ENCODE data around the gene DIPK1B. TPM values are rescaled to one million over a fixed set of nuclear protein-coding genes. Genes with fewer than 3 reads are reported as not detected.

The DIPK1B gene
- total and polyA plus RNA-seq, 2 donors (not counting 3 experiments of a cell fraction or from before 2014, with no cell fraction given) = 253 to 441 TPM

DNA sequence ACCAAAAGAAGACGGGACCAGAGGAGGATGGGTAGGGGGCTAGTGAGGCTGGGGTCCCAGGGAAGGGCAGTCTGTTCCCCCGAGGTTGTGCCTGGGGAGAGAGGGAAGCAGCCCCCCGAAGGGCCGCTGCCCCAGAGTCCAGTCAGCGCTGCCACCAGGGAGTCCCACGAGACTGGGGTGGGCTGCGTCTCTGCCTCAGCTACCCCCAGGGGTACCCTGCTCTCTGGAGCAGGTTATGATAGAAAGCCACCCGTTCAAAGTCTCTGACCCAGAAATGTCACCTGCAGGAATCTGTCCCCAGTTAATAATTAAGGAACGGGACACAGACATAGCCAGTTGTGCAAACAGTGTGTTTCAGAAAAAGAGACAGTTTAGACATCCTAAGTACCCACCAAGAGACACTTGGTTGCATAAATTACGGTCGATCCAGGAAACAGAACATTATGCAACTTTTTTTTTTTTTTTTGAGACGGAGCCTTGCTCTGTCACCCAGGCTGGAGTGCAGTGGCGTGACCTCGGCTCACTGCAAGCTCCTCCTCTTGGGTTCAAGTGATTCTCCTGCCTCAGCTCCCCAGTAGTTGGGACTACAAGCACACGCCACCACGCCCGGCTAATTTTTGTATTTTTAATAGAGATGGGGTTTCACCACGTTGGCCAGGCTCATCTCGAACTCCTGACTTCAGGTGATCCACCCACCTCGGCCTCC, 14.4 kb upstream of the DIPK1B start:
- H3K4me1 ChIP-seq (ENCODE audit: control insufficient read depth, extremely low read depth, insufficient read depth, low read length) = peaks cover 6% of the 10 kb centered on the region
- H3K9me3 ChIP-seq (replicated peaks; ENCODE audit: control insufficient read depth, insufficient read depth, low read length) = no peaks in the 10 kb centered on the region
- no peaks in the 10 kb centered on the region for H3K9me1 ChIP-seq (replicated peaks; ENCODE audit: control insufficient read depth, extremely low read depth, insufficient read depth, low read length)
- H3K4me2 ChIP-seq (ENCODE audit: insufficient read depth, low read length) = no peak overlapping the region
- no peaks in the 10 kb centered on the region for H3K79me2 ChIP-seq (ENCODE audit: control insufficient read depth, insufficient read depth, low read length)
- H3K4me3 ChIP-seq (replicated peaks in 1 of 3; ENCODE audit: insufficient read depth in 1 of 3, low read depth in 1 of 3, low read length in 3 of 3) = no peak overlapping the region
- H2AFZ ChIP-seq (ENCODE audit: low read depth, low read length) = no peak overlapping the region
- intact Hi-C loops (cut with micrococcal nuclease) = no loop called here
- dilution Hi-C loops (cut with MboI; ENCODE audit: extremely low pct_ligation_motif_present, low sequenced_read_pairs) = no loop called here
- POLR2A ChIA-PET = no interaction called here
- no peaks in the 10 kb centered on the region for H3K36me3 ChIP-seq (ENCODE audit: control insufficient read depth in 2 of 2, extremely low read depth in 1 of 2, insufficient read depth in 2 of 2, low read length in 2 of 2)
- FAIRE-seq (no peak), DNase-seq (ENCODE audit: low read depth, low spot score) (no peak)
- no peak for TF ChIP-seq FOS (IDR thresholded peaks at IDR 0.05; ENCODE audit: borderline replicate concordance, insufficient read depth, low read length)
- H4K20me1 ChIP-seq (replicated peaks; ENCODE audit: control insufficient read depth, extremely low read depth, insufficient read depth, low read length) = no peaks in the 10 kb centered on the region
- no peak overlapping the region for H3K9ac ChIP-seq (replicated peaks; ENCODE audit: extremely low read depth, insufficient read depth, low read length)
- H3K27me3 ChIP-seq (ENCODE audit: control insufficient read depth in 2 of 2, insufficient read depth in 2 of 2, low read length in 2 of 2) = peaks cover 5 to 6% of the 10 kb centered on the region in 2 experiments
- no TSS peak for BruUV-seq (replicated peaks)
- no peak overlapping the region for H3K27ac ChIP-seq (ENCODE audit: insufficient read depth, low read depth, low read length)
- CTCF ChIA-PET = interaction anchor here (1.2 to 1.3 kb wide), 2 partner anchors 11 to 29 kb away, joined by 3 to 5 read pairs; partner anchors contain the start of gene AGPAT2

DNA sequence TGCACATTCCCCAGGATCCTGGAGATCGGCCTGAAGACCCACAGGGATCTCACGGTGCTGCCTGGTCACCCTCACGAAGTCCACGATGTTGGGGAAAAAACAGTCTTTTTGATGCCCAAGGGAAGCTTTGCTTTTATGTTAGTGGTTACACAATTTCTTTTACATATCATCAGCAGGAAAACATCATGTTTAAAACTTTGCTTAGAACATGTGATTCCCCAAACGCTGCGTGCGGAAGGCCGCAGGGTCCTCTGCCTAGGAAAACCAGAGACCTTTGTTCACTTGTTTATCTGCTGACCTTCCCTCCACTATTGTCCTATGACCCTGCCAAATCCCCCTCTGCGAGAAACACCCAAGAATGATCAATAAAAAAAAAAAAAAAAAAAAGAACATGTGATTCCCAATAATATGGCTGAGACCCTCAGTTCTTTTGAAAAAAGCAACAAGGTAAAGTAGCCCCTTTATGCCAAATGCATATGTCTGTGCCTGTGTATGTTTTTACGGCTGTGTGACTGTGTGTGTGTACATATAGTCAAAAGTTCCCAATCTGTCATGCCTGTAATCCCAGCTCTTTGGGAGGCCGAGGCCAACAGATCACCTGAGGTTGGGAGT, 13.6 kb upstream of the DIPK1B start:
- H3K36me3 ChIP-seq (ENCODE audit: control insufficient read depth in 2 of 2, extremely low read depth in 1 of 2, insufficient read depth in 2 of 2, low read length in 2 of 2) = no peaks in the 10 kb centered on the region
- no peak for FAIRE-seq
- peaks cover 2% of the 10 kb centered on the region for H3K4me1 ChIP-seq (ENCODE audit: control insufficient read depth, extremely low read depth, insufficient read depth, low read length)
- no peaks in the 10 kb centered on the region for H4K20me1 ChIP-seq (replicated peaks; ENCODE audit: control insufficient read depth, extremely low read depth, insufficient read depth, low read length)
- POLR2A ChIA-PET = no interaction called here
- no peaks in the 10 kb centered on the region for H3K79me2 ChIP-seq (ENCODE audit: control insufficient read depth, insufficient read depth, low read length)
- BruUV-seq (replicated peaks) = no TSS peak
- peaks cover 5 to 6% of the 10 kb centered on the region in 2 experiments for H3K27me3 ChIP-seq (ENCODE audit: control insufficient read depth in 2 of 2, insufficient read depth in 2 of 2, low read length in 2 of 2)
- no peak overlapping the region for H3K4me3 ChIP-seq (replicated peaks in 1 of 3; ENCODE audit: insufficient read depth in 1 of 3, low read depth in 1 of 3, low read length in 3 of 3)
- TF ChIP-seq FOS (IDR thresholded peaks at IDR 0.05; ENCODE audit: borderline replicate concordance, insufficient read depth, low read length) (no peak), POLR2AphosphoS5 (IDR thresholded peaks at IDR 0.05; ENCODE audit: insufficient read depth, low read depth, low read length) (no peak), MYC (IDR thresholded peaks at IDR 0.05; ENCODE audit: low read depth, low read length) (no peak), JUN (IDR thresholded peaks at IDR 0.05; ENCODE audit: borderline replicate concordance, insufficient read depth, insufficient read length, low read depth) (no peak), POLR2A (IDR thresholded peaks at IDR 0.05; ENCODE audit: low read depth, low read length) (no peak), EZH2 (IDR thresholded peaks at IDR 0.05; ENCODE audit: borderline replicate concordance, low read depth, low read length, severe bottlenecking) (no peak)
- TF ChIP-seq, protein P1, sequence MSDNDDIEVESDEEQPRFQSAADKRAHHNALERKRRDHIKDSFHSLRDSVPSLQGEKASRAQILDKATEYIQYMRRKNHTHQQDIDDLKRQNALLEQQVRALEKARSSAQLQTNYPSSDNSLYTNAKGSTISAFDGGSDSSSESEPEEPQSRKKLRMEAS (IDR thresholded peaks at IDR 0.05; ENCODE audit: insufficient read depth, insufficient read length) = no peak
- H3K9ac ChIP-seq (replicated peaks; ENCODE audit: extremely low read depth, insufficient read depth, low read length) = no peak overlapping the region
- dilution Hi-C loops (cut with MboI; ENCODE audit: extremely low pct_ligation_motif_present, low sequenced_read_pairs) (no loop called here), intact Hi-C loops (cut with micrococcal nuclease) (no loop called here)
- no peak overlapping the region for H2AFZ ChIP-seq (ENCODE audit: low read depth, low read length)
- H3K9me3 ChIP-seq (replicated peaks; ENCODE audit: control insufficient read depth, insufficient read depth, low read length) = no peaks in the 10 kb centered on the region
- no peak for DNase-seq (ENCODE audit: low read depth, low spot score)
- no peak overlapping the region for H3K27ac ChIP-seq (ENCODE audit: insufficient read depth, low read depth, low read length)
- CTCF ChIA-PET = interaction anchor here (1.2 kb wide), 1 partner anchor 28 kb away, joined by 3 read pairs; no protein-coding TSS in a partner anchor
- no peaks in the 10 kb centered on the region for H3K9me1 ChIP-seq (replicated peaks; ENCODE audit: control insufficient read depth, extremely low read depth, insufficient read depth, low read length)
- no peak overlapping the region for H3K4me2 ChIP-seq (ENCODE audit: insufficient read depth, low read length)
